Measurements from ENCODE around the gene CBARP.

CBARP gene

GRCh38 chr19:1189419-1189818 lies 48.4 kb downstream of the CBARP start:
- no peak overlapping the region for H3K4me3 ChIP-seq (ENCODE audit: low read depth, low read length)
- no peak for DNase-seq (ENCODE audit: low read depth)
- TF ChIP-seq, protein P1, sequence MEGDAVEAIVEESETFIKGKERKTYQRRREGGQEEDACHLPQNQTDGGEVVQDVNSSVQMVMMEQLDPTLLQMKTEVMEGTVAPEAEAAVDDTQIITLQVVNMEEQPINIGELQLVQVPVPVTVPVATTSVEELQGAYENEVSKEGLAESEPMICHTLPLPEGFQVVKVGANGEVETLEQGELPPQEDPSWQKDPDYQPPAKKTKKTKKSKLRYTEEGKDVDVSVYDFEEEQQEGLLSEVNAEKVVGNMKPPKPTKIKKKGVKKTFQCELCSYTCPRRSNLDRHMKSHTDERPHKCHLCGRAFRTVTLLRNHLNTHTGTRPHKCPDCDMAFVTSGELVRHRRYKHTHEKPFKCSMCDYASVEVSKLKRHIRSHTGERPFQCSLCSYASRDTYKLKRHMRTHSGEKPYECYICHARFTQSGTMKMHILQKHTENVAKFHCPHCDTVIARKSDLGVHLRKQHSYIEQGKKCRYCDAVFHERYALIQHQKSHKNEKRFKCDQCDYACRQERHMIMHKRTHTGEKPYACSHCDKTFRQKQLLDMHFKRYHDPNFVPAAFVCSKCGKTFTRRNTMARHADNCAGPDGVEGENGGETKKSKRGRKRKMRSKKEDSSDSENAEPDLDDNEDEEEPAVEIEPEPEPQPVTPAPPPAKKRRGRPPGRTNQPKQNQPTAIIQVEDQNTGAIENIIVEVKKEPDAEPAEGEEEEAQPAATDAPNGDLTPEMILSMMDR (IDR thresholded peaks at IDR 0.05; ENCODE audit: low read depth, low read length, missing control alignments), result no peak

DNA sequence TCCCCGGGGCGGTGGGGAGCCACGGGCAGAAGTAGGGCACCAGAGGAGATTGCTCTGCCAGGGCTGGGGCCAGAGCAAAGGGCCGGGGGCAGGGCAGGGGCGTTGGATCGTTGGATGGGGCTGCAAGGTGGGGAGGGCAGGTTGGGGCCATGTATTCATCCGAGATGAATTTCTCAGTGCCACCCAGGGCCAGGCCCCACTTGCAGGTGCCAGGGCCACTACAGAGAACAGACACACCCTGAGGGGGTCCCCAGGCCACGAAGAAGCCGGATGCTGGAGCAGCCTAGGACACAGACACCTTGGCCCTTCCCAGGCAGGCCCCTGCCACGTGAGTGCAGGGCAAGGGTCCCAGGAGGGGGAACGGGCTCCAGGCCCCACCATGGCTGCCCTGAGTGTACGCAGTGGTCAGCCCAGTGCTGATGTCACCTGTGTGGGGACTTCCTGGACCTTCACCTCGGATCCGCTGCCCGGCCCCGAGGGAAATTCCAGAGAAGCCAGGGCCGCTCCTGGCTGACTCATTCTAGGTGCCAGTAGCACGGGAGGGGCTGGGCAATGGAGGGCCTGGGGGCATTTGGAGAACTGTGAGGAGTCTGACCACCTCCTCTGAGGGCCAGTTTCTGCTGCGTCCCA lies 54.1 kb downstream of the CBARP start:
- H3K4me3 ChIP-seq (ENCODE audit: low read depth, low read length), result no peak overlapping the region
- TF ChIP-seq, protein P1 (IDR thresholded peaks at IDR 0.05; ENCODE audit: low read depth, low read length, missing control alignments), result no peak
- DNase-seq (ENCODE audit: low read depth), result no peak

- DNase-seq (ENCODE audit: low read depth), result no peak
- no peak overlapping the region for H3K4me3 ChIP-seq (ENCODE audit: low read depth, low read length)
- TF ChIP-seq, protein P1 (IDR thresholded peaks at IDR 0.05; ENCODE audit: low read depth, low read length, missing control alignments), result no peak
Measured at GRCh38 chr19:1182727-1183126, 55.1 kb downstream of the CBARP start.

GRCh38 chr19:1182068-1182467 lies 55.7 kb downstream of the CBARP start:
- no peak overlapping the region for H3K4me3 ChIP-seq (ENCODE audit: low read depth, low read length)
- TF ChIP-seq, protein P1 (IDR thresholded peaks at IDR 0.05; ENCODE audit: low read depth, low read length, missing control alignments), result no peak
- no peak for DNase-seq (ENCODE audit: low read depth)

GRCh38 chr19:1181606-1182005 lies 56.2 kb downstream of the CBARP start:
- no peak overlapping the region for H3K4me3 ChIP-seq (ENCODE audit: low read depth, low read length)
- TF ChIP-seq, protein P1 (IDR thresholded peaks at IDR 0.05; ENCODE audit: low read depth, low read length, missing control alignments), result no peak
- DNase-seq (ENCODE audit: low read depth), result no peak
